ENCODE measurements around the gene TATDN3. TPM values are rescaled to one million over a fixed set of nuclear protein-coding genes. Genes with fewer than 3 reads are reported as not detected.
"Not testable (repeated sequence)": the region's sequence is repeated elsewhere in the genome, so short reads cannot be mapped to it uniquely, and the experiment has no call there.

The TATDN3 gene, protein sequence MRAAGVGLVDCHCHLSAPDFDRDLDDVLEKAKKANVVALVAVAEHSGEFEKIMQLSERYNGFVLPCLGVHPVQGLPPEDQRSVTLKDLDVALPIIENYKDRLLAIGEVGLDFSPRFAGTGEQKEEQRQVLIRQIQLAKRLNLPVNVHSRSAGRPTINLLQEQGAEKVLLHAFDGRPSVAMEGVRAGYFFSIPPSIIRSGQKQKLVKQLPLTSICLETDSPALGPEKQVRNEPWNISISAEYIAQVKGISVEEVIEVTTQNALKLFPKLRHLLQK
- total RNA-seq (2014; rRNA removed; shearing (Covaris generic)), result 1.4 and 4.1 TPM in 2 replicates

DNA sequence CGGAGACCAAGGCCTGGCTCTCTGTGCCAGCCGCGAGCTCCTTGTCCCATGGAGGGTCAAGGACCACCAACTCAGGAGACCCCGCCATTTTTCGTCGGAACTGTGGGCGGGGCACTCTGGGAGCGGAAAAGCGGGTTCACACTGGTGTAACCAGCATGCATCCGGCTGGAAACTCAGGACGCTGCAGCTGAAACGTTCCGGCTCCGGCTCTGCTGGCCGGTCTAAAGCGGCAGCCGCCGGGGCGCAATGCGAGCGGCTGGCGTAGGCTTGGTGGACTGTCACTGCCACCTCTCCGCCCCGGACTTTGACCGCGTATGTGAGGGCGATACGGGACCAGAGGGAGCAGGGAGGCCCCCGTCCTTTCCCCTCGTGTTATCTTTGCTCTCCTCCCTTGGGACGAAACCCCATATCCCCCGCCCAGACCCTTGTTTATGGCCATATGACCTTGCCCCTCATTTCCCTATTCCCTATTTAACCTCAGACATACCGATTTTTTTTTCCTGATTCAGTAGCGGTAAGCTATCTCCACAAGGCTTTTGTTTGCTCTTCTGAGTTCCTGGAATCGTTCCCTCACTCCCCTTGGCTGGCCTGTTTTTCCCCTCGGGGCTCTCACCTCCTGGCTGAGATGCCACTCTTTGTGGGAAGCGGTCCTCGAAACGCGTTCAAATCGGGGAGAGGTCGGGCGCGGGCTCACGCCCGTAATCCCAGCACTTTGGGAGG lies at the start of gene TATDN3, which contains the start of gene NSL1:
TSS of gene TATDN3 (plus strand) at position 219 of the 720 bp plus-strand sequence. CDS start at position 247, 28 bp downstream.
TSS of gene NSL1 (minus strand) at position 102 of the 720 bp plus-strand sequence. CDS start at position 88, 14 bp downstream.
- peak; percentile 98 for DNase-seq (ENCODE audit: low spot score)

DNA sequence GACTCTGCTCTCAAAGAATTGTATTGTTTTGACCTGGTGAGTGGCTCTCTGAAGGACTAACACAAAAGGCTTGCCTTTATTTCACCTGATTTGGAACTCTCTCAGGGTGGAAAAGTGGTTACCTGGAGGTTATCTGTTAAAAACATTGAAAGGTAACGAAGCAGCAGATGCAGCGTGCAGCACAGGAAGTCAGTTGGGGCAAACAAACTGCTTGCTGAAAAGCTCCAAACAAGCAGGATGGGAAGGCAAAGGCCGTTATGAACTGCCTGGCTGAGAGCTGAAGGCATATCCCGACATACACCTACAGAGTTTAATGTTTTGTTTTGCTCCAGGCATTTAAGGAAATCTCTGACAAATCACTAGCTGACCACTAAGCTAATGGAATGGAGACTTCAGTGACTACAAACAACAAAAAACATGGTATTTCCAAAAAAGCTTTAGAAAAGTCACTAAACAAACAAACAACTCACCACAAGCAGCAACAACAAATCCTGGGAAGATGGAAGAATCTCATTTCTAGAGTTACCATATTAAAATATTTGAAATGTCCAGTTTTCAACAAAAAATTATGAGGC lies 47.7 kb upstream of the TATDN3 start:
- no peak for DNase-seq (ENCODE audit: low spot score)

DNA sequence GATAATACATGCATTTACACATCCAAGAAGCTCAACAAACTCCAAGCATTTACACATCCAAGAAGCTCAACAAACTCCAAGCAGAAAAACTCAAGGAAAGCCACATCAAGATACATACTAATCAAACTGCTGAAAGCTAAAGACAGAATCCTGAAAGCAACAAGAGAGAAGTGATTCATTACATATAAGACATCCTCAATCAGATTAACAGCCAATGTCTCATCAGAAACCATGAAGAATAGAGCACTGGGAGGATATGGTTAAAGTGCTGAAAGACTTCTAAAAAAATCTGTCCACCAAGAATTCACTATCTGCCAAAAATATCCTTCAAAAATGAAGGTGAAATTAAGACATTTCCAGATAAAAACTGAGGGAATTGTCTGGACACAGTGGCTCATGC lies 46.4 kb upstream of the TATDN3 start:
- DNase-seq (ENCODE audit: low spot score), result no peak

DNA sequence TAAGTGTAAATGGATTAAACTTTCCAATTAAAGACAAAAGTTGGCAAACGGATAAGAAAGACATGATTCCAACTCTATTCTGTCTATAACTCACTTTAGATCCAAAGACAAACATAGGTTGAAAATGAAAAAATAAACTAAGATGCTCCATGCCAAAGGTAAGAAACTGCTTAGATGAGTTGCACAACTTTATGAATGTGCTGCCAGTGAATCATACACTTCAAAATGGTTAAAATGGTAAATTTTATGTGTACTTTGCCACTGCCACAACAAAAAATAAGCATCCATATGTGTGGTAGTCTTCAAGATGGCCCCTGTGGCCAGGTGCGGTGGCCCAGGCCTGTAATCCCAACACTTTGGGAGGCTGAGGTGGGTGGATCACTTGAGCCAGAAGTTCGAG lies 45.1 kb upstream of the TATDN3 start:
- DNase-seq (ENCODE audit: low spot score), result no peak

DNA sequence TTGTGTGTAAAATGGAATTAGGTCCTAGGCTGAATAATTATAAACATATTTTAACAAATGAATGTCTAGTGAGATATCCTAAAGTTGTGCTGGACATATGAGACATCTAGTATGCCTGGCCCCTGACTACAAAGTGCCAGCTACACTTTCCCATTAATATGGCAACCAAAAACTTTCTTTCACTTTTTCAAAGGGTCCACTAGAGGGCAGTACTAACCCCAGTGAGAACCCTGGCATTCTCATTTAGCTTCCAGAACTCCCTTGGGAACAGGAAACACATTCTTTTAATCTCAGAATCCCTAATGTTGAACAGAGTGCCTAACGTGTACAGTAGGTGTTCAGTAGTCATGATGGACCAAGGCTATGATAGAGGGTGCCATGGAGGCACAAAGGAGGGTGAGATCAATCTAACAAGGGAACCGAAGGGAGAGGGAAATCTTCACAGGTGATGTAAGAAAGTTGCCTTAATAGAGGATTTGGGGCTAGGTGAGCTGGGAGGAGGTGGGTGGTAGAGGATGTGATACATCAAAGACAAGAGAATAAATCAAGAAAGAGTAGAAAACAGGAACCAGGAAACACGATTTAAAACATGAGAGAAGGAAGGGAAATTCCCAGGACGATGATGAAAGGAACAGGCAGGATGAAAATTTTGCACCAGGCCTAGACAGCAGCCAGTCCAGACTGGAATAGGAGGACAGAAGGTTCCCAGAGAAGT lies 41.7 kb upstream of the TATDN3 start:
- peak; percentile 79 for DNase-seq (ENCODE audit: low spot score)

DNA sequence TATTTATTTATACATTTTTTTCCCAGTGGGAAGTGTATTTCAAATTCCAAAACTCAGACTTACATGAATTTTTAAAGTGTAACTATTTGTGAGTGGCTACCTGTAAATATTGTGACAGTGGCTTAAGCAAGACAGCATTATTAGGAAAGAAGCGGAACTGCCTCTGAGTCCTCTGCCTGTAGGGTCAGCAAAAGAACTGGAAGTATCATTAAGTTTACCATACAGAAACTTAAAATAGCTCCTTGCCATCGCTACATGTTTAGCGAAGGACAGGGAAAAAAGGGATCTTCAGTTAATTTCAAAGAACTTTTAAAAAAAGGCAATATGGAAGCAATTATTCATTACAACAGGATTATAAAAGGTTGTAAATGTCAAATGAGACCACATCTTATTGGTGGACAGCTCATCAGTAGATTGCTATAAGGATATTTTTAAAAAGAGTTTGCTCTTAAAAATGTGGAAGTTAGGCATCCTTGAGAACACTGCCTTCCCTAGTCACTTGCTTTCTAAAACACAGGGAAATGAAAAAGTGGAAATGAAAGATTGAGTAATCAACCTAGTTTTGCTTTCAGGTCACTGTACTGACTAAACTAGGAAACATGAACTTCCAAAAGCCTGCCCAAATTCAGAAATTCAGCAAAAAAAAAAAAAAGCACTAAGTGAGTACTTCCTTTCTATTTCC lies 39.3 kb upstream of the TATDN3 start:
- DNase-seq (ENCODE audit: low spot score), result no peak

DNA sequence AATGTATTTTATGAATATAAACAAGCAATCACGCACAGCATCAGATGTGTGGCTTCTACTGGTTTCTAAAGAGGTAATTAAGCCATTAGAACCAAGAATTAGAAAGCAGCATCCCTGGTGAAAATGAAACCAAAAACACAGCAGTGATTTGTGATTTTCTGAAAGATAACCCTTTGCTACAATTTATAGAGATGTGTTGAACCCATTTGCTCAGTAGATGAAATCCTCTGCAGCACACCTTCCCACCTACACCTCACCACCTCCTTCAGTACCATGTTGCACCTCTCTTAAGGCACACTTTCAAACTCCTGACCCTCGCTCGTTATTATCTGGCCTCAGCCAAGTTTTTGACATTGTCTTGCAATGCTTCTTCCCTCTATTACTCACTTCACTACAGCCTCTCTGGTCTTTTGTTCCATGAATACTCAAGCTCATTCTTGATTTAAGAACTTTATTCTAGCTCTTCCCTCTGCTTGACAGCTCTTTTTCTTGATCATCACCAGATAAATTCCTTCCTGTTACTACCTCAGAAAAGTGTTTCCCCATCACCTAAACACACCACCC lies 38.7 kb upstream of the TATDN3 start:
- no peak for DNase-seq (ENCODE audit: low spot score)

DNA sequence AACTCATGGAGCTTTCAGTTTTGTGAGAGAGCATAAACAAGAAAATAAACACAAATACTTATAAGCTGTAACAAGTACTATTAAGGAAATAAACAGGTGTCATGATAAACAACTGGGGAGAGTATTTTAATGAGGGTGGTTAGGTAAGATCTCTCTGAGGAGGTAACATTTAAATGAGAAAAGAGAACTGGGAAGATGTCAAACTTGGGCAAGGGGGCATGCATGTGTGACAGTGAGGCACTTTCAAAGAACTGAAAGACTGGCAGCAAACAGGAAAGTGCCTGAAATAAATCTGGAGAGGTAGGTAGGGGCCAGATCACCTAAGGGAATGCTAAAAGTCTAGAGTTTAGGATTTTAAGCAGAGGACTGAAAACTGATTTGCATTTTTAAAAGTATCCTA lies 37.9 kb upstream of the TATDN3 start:
- DNase-seq (ENCODE audit: low spot score), result no peak

DNA sequence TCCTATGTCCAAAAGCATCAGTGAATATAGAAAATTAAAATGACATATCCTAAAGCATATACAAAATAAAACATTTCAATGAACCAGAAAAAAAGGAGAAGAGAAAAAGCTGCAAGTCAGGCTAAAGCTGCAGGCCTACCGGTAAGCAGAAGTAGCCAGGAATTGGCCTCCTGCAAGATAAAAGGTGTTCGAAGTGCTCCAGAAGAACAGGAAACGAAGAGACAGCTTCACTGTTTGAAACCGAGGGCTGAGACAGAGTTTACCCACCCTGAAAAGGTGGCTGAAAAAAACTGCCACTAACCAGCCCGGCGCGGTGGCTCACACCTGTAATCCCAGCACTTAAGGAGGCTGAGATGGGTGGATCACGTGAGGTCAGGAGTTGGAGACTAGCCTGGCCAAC lies 37.5 kb upstream of the TATDN3 start:
- DNase-seq (ENCODE audit: low spot score), result no peak

DNA sequence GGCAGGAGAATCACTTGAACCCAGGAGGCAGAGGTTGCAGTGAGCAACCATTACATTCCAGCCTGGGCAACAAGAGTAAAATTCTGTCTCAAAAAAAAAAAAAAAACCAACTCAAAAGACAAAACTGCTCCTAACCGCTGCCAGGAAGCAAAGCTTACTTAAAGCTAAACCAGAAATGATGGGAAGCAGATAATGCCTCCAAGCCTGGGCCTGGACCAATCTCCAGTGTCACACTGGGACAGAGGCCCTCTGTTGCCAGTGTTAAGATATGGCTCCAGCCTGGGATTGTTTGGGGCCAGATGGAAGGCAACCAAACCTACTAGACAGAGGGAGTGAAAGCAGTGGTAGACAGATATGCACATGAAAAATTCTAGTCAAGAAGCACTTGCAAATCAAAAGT lies 37.0 kb upstream of the TATDN3 start:
- no peak for DNase-seq (ENCODE audit: low spot score)

DNA sequence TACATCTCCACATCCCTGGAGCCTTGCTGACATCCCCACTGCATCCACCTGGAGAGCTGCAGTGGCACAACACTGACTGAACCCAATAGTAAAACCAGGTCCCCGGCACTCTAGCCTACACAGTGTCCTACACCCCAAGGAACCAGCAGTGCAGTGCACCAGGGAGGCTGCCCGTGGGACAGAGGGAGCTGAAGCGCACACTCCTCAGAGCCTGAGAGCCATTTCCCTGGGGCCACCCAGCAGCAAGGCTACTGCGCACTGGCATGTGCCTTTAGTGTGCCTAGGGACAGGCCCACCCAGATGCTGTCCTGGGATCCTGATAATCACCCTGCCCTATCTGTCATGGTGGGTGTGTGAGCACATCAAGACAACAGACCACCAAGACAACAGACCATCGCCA lies 32.0 kb upstream of the TATDN3 start:
- DNase-seq (ENCODE audit: low spot score), result no peak

DNA sequence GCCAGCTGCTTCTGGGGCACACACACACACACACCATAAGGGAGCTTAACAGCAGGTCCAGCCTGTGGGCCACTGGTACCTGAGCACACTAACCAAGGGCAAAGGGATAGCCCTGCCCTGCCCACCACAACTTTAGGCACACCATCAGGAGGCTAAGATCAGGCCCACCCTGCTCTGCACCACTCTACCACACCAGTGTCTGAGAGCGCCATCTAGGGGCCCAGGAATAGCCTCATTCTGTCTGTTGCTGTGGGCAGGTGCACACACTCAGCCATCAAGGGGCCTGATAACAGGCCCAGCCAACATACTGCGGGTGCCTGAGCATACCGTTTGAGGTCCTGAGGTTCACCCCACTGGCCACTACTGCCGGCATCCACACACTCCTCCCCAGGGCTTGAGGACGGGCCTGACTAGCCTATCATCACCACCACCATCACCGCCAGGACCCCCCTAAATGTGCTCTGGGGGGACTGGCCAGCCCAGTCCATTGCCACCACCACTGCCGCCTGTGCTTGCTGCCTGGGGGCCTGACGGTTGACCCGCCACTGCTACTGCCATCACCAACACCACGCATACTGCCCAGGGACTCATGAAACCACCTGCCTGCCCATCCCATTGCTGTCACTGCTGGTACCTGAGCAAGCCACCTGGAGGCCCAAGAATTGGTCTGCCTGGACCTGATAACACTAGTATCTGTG lies 31.4 kb upstream of the TATDN3 start:
- DNase-seq (ENCODE audit: low spot score), result no peak

DNA sequence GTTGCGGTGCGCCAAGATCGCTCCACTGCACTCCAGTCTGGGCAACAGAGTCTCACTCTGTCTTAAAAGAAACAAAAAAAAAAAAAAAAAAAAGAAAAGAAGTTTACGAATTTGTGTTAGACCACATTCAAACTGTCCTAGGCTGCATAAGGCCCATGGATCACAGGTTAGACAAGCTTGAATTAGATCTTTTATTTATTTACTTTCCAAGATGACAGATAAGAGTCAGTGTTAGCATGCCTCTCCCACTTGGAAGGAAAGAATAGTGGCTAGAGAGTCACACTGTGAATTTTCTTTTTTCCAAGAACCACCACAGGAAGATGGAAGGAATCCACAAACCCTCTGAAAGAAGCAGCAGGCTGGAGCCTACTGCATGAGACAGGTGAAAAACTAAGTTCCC lies 29.5 kb upstream of the TATDN3 start:
- no peak for DNase-seq (ENCODE audit: low spot score)

DNA sequence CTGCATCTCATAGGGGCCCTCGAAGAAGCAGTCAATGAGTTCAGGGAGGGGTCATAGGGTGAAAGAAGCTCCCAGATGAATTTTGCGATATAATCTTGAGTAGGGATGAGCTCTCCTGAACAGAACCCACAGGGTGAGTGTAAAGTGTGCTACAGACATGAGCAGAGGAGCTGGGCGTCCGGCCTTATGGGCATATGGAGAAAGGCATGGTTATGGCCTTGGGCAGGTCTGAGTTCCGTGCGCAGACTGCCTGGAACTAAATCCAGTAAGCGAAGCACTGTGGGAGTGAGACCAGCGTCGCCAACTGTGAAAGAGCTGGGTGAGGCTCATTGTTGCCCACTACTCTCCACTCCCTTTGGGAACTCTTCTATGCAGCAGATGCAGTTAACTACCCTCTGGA lies 28.9 kb upstream of the TATDN3 start:
- DNase-seq (ENCODE audit: low spot score), result no peak

DNA sequence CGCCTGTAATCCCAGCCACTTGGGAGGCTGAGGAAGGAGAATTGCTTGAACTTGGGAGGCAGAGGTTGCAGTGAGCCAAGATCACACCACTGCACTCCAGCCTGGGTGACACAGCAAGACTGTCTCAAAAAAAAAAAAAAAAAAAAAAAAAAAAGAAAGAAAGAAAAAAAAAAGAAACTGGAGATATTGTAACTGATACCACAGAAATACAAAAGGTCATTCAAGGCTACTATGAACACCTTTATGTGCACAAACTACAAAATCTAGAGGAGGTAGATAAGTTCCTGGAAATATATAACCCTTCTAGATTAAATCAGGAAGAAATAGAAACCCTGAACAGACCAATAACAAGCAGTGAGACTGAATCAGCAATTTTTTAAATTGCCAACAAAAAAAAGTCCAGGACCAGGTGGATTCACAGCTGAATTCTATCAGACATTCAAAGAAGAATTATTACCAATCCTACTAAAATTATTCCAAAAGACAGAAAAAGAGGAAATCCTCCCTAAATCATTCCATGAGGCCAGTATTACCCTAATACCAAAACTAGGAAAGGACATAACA lies 26.9 kb upstream of the TATDN3 start:
- DNase-seq (ENCODE audit: low spot score), result not testable (repeated sequence)

DNA sequence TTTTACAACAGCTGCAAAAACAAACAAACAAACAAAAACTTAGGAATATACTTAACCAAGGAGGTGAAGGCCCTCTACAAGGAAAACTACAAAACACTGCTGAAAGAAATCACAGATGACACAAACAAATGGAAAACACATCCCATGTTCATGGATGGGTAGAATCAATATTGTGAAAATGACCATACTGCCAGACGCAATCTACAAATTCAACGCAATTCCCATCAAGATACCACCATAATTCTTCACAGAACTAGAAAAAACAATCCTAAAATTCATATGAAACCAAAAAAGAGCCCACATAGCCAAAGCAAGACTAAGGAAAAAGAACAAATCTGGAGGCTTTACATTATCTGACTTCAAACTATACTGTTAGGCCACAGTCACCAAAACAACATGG lies 24.9 kb upstream of the TATDN3 start:
- DNase-seq (ENCODE audit: low spot score), result not testable (repeated sequence)

DNA sequence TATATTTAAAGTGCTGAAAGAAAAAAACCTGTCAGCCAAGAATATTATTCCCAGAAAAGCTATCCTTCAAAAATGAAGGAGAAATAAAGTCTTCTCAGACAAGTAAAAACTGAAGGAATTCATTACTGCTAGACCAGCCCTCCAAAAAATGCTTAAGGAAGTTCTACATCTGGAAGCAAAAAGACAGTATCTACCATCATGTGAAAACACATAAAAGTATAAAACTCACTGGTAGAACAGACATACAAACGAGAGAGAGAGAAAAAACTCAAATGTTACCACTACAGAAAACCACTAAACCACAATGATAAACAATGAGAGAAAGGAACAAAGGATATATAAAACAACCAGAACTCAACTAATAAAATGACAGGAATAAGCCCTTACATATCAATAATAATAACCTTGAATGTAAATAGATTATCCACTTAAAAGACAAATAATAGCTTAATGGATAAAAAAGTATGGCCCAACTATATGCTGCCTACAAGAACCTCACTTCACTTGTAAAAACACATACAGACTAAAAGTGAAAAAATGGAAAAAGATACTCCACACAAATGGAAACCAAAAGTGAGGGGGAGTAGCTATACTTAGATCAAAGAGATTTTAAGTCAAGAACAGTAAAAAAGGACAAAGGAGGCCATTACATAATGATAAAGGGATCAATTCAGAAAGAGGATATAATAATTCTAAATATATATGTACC lies 22.1 kb upstream of the TATDN3 start:
- DNase-seq (ENCODE audit: low spot score), result no peak

DNA sequence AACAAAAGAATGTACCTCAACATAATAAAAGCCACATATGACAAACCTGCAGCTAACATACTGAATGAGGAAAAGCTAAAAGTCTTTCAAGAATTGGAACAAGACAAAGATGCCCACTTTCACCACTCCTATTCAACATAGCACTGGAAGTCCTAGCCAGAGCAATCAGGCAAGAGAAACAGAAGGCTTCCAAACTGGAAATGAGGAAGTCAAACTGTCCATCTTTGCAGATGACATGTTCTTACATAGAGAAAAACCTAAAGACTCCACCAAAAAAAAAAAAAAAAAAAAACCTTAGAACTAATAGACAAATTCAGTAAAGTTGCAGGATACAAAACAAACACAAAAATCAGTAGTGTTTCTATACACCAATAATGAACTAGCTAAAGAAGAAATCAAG lies 20.4 kb upstream of the TATDN3 start:
- DNase-seq (ENCODE audit: low spot score), result no peak

DNA sequence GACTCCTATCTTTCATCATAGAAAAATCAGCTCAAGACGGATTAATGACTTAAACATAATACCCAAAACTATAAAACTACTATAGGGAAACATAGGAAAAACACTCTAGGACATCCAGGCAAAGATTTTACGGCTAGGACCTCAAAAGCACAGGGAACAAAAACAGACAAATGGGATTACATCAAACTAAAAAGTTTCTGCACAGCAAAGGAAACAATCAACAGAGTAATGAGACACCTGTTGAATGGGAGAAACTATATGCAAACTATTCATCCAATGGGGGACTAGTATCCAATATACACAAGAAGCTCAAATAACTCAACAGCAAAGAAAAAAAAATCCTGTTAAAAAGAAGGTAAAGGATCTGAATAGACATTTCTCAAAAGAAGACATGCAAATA lies 18.7 kb upstream of the TATDN3 start:
- DNase-seq (ENCODE audit: low spot score), result no peak

DNA sequence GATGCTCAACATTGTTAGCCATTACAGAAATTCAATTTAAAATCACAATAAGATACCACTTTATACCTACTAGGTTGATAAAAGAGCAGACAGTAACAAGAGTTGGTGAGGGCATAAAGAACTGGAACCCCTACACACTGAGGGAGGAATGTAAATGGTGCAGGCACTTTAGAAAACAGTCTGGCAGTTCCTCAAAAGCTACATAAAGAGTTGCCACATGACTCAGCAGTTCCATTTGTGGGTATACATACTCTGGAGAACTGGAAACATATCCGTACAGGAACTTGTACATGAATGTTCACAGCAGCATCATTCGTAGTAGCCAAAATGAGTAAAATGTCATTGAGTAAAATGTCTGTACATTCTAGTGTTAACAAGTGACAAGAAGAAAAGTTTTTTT lies 17.1 kb upstream of the TATDN3 start:
- no peak for DNase-seq (ENCODE audit: low spot score)
